22Rv1 (cell line): ENCODE measurements around the gene CFAP43.

ENCODE experiments used
- ZFX ChIP-seq: fragments of 450-650 bp; IDR thresholded peaks from 2 replicates; pipeline ENCODE4 v1.6.1; 2017; ENCODE audit warnings: antibody characterized with exemption, borderline replicate concordance
- TF ChIP-seq, protein P1 (sequence below): fragments of 450-650 bp; IDR thresholded peaks from 2 replicates; pipeline ENCODE4 v1.5.1; 2017; ENCODE audit warnings: mild to moderate bottlenecking

DNA sequence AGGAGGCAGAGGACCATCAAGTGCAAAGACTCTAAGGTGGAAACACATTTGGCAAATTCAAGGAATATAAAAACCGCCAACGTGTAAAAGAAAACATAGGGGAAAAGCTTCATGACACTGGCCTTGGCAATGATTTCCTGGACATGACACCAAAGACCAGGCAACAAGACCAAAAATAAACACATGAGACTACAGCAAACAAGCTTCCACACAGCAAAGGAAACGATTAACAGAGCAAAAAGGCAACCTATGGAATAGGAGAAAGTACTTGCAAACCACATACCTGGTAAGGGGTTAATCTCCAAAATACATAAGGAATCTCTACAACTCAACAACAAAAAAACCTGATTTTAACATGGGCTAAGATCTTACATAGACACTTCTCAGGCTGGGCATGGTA, 26.0 kb upstream of the CFAP43 start:
- TF ChIP-seq, protein P1, sequence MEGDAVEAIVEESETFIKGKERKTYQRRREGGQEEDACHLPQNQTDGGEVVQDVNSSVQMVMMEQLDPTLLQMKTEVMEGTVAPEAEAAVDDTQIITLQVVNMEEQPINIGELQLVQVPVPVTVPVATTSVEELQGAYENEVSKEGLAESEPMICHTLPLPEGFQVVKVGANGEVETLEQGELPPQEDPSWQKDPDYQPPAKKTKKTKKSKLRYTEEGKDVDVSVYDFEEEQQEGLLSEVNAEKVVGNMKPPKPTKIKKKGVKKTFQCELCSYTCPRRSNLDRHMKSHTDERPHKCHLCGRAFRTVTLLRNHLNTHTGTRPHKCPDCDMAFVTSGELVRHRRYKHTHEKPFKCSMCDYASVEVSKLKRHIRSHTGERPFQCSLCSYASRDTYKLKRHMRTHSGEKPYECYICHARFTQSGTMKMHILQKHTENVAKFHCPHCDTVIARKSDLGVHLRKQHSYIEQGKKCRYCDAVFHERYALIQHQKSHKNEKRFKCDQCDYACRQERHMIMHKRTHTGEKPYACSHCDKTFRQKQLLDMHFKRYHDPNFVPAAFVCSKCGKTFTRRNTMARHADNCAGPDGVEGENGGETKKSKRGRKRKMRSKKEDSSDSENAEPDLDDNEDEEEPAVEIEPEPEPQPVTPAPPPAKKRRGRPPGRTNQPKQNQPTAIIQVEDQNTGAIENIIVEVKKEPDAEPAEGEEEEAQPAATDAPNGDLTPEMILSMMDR, result no peak
- no peak for TF ChIP-seq ZFX
